HCT116 (cell line): ENCODE measurements around the gene PLEKHA5.

ENCODE experiments used
- CTCF ChIP-seq, 3 experiments: fragments of 200-600 bp in 1 of 3; sonication (generic) in 1 of 3; IDR thresholded peaks in 2 of 3; conservative IDR thresholded peaks in 1 of 3; 2 replicates each; pipeline ENCODE4 v1.5.1; 2012 to 2017; ENCODE audit warnings: low read depth in 2 of 3, low read length in 2 of 3, antibody characterized with exemption in 1 of 3, borderline replicate concordance in 1 of 3, control low read depth in 1 of 3, mild to moderate bottlenecking in 1 of 3, mixed read lengths in 1 of 3, mixed run types in 1 of 3, moderate library complexity in 1 of 3; ENCODE audit not compliant: insufficient read depth in 1 of 3
- ZNF274 ChIP-seq: fragments of 200-500 bp; sonication (Bioruptor generic); IDR thresholded peaks from 2 replicates; pipeline ENCODE4 v1.6.1; 2014; ENCODE audit warnings: mild to moderate bottlenecking, low read depth, low read length, inconsistent platforms

- TF ChIP-seq CTCF (IDR thresholded peaks at IDR 0.05 in 2 of 3, conservative IDR thresholded peaks at IDR 0.05 in 1 of 3; ENCODE audit: borderline replicate concordance in 1 of 3, insufficient read depth in 1 of 3, low read depth in 2 of 3, low read length in 2 of 3) (no peak), ZNF274 (no peak)
Observed at GRCh38 chr12:19120795-19121194, 8.7 kb upstream of the PLEKHA5 start.
